Astrocyte of the cerebellum (primary cell): ENCODE data around the gene PSMD6.

ENCODE experiments used
- DNase-seq: peaks from one replicate; pipeline ENCODE4 v3.0.0-alpha.2; 2011; ENCODE audit warnings: low read depth
- H3K4me3 ChIP-seq: 2 replicates; pipeline ENCODE4 v1.5.1; 2011; ENCODE audit warnings: mild to moderate bottlenecking, low read depth, low read length, moderate library complexity
- CTCF ChIP-seq: IDR thresholded peaks from 2 replicates; pipeline ENCODE4 v1.5.1; 2012; ENCODE audit warnings: low read length, low read depth, moderate library complexity, mild to moderate bottlenecking; ENCODE audit errors: missing control alignments
- in situ Hi-C: cut with HindIII; loops from 2 replicates; pipeline ENCODE4 v1.10.0; 2017; ENCODE audit warnings: low sequenced_read_pairs

PSMD6 gene

GRCh38 chr3:63961891-63962290 lies 61.4 kb downstream of the PSMD6 start:
- DNase-seq = no peak
- no peak overlapping the region for H3K4me3 ChIP-seq
- in situ Hi-C loops = no loop called here
- TF ChIP-seq CTCF = peak; percentile 61
